ENCODE results near the gene BRI3.

BRI3 gene

GRCh38 chr7:98280791-98281756 is at the start of gene BRI3:
TSS of gene BRI3 (plus strand) at chr7:98281686. CDS start at chr7:98281796, 110 bp downstream.
- peak; percentile 72 to 85 for DNase-seq

GRCh38 chr7:98232263-98232585 is 49.3 kb upstream of the BRI3 start:
- DNase-seq, result no peak

- no peak for DNase-seq
Measured at GRCh38 chr7:98232799-98233198, 48.7 kb upstream of the BRI3 start.

- DNase-seq, result no peak
Measured at GRCh38 chr7:98233219-98234070, 48.0 kb upstream of the BRI3 start.

- no peak for DNase-seq
Measured at GRCh38 chr7:98234429-98235147, 46.9 kb upstream of the BRI3 start.

GRCh38 chr7:98235901-98236300 is 45.6 kb upstream of the BRI3 start:
- DNase-seq, result no peak

GRCh38 chr7:98236355-98237185 is 44.9 kb upstream of the BRI3 start:
- DNase-seq, result no peak

GRCh38 chr7:98238076-98238475 is 43.4 kb upstream of the BRI3 start:
- no peak for DNase-seq

- no peak for DNase-seq
Measured at GRCh38 chr7:98238976-98239375, 42.5 kb upstream of the BRI3 start.

- DNase-seq, result peak; percentile 6 to 14
Measured at GRCh38 chr7:98240961-98241673, 40.4 kb upstream of the BRI3 start.

- DNase-seq, result no peak
Measured at GRCh38 chr7:98241674-98242241, 39.7 kb upstream of the BRI3 start.

- no peak for DNase-seq
Measured at GRCh38 chr7:98242342-98242741, 39.1 kb upstream of the BRI3 start.

GRCh38 chr7:98242934-98243333 is 38.6 kb upstream of the BRI3 start:
- no peak for DNase-seq

- no peak for DNase-seq
Measured at GRCh38 chr7:98244871-98245270, 36.6 kb upstream of the BRI3 start.

GRCh38 chr7:98248156-98248555 is 33.3 kb upstream of the BRI3 start:
- no peak for DNase-seq

- peak; percentile 14 to 15 for DNase-seq
Measured at GRCh38 chr7:98249106-98249505, 32.4 kb upstream of the BRI3 start.

GRCh38 chr7:98250789-98251188 is 30.7 kb upstream of the BRI3 start:
- peak; percentile 31 to 33 for DNase-seq

- no peak for DNase-seq
Measured at GRCh38 chr7:98251231-98251600, 30.3 kb upstream of the BRI3 start.

GRCh38 chr7:98251601-98252424 is 29.7 kb upstream of the BRI3 start, which contains the start of gene TECPR1:
TSS of gene TECPR1 (minus strand) at chr7:98252232. CDS start at chr7:98246146, 6,086 bp downstream.
- DNase-seq, result peak; percentile 81 to 88

- DNase-seq, result no peak
Measured at GRCh38 chr7:98252425-98253054, 28.9 kb upstream of the BRI3 start.

All from AML-193 (cell line).